Right atrium auricular region (tissue), 2 donors: ENCODE measurements around the gene HSD17B11. TPM values are rescaled to one million over a fixed set of nuclear protein-coding genes. Genes with fewer than 3 reads are reported as not detected.

Experiments used
- DNase-seq: peaks from one replicate; pipeline ENCODE4 v3.0.0-alpha.2; 2019; ENCODE audit warnings: low spot score
- H3K27ac ChIP-seq, 2 donors: fragments of 200-600 bp; sonication (generic); 1 replicate in 1 of 2; 2 replicates in 1 of 2; pipeline ENCODE4 v1.5.1; 2016 to 2019
- H3K27me3 ChIP-seq, 2 donors: fragments of 200-600 bp; sonication (generic); one replicate each; pipeline versions ENCODE4 v1.5.1 to v1.6.0; 2017 to 2019
- H3K36me3 ChIP-seq: fragments of 200-600 bp; sonication (generic); one replicate; pipeline ENCODE4 v1.5.1; 2016
- H3K4me1 ChIP-seq, 2 donors: fragments of 200-600 bp; sonication (generic); one replicate each; pipeline versions ENCODE4 v1.5.1 to v1.6.0; 2017 to 2019
- H3K4me3 ChIP-seq, 2 donors: fragments of 200-600 bp; sonication (generic); 1 replicate in 1 of 2; 2 replicates in 1 of 2; pipeline ENCODE4 v1.5.1; 2017 to 2019; ENCODE audit warnings: mild to moderate bottlenecking in 1 of 2, moderate library complexity in 1 of 2
- H3K9me3 ChIP-seq, 2 donors: fragments of 200-600 bp; sonication (generic); one replicate each; pipeline ENCODE4 v1.5.1; 2019
- CTCF ChIP-seq, 2 donors: fragments of 200-600 bp; sonication (generic); IDR thresholded peaks; one replicate each; pipeline ENCODE4 v1.5.1; 2019; ENCODE audit warnings: antibody characterized with exemption in 2 of 2
- total RNA-seq, 2 donors: library from RNA; depleted of rRNA; stranded (reverse); fragments of >200 nt; gene quantifications; one replicate each; pipeline ENCODE4 v1.1.0, GENCODE V29; 2016

The HSD17B11 gene
- 10 to 100 TPM; 32.4 to 33.8 TPM for total RNA-seq

DNA sequence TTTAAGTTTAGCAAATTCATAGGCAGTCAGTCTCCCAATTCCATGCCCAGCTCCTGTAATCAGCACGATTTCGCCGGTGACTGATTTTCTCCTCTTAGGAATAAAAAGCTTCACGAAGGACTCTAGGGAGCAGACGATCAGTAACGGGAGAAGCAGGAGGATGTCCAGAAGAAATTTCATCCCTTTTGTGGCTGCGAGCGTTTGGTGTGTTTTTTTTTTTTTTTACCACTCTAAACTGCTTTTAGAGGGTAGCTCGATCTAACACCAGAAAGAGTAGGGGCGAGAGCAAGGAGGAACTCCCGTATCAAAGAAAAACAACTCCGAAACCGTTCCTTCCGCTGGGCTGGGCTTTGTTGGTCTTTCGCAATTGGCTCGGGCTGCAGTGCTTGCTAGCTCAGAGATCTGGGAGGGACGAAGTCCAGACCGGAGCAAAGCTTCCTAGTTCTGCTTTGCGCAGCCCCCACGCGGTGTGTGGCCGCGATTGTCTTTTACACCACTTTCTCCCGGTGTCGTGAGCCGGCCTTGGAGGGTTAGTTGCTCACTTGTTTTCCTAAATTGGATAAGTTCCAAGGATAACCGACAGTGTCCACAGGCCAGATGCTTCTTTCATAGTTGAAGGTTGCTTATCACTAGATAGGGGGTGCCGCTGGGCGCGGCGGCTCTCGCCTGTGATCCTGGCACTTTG is at the start of gene HSD17B11:
TSS of gene HSD17B11 (minus strand) at position 298 of the 685 bp plus-strand sequence. CDS start at position 180, 118 bp downstream.
- Histone ChIP-seq H3K27ac (peak within 1 kb of the TSS; percentile 82 to 87), H3K9me3 (peaks cover 0 to 3% of the 10 kb centered on the region in 2 donors), H3K4me1 (peaks cover 0 to 10% of the 10 kb centered on the region in 2 donors), H3K4me3 (peak within 1 kb of the TSS; percentile 52 to 63), H3K36me3 (no peaks in the 10 kb centered on the region), H3K27me3 (no peaks in the 10 kb centered on the region)
- TF ChIP-seq CTCF (IDR thresholded peaks at IDR 0.05) = peak in 1 of 2 donors; percentile 49
- peak; percentile 95 for DNase-seq

- no peak for DNase-seq
- Histone ChIP-seq H3K27me3 (no peaks in the 10 kb centered on the region), H3K4me3 (no peak overlapping the region), H3K36me3 (peaks cover 10% of the 10 kb centered on the region), H3K4me1 (no peaks in the 10 kb centered on the region), H3K9me3 (no peaks in the 10 kb centered on the region), H3K27ac (no peak overlapping the region)
- TF ChIP-seq CTCF (IDR thresholded peaks at IDR 0.05) = no peak
These were observed 42.4 kb upstream of the HSD17B11 start for GRCh38 chr4:87433342-87433741.

DNA sequence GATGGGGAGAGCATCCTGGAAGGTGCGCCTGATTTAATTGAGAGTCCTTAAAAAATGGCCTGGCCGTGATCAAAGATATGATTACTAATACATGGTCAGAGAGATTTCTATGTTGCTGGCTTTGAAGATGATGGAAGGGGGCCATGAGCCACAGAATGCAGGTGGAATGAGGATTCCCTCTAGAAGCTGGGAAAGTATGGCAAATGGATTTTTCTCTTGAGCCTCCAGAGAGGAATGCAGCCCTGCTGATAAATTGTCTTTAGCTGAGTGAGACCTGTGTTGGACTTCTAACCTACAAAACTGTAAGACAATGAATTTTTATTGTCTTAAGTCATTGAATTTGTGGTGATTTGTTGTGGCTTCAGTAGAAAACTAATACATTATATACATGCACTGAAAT is 39.0 kb upstream of the HSD17B11 start:
- Histone ChIP-seq H3K4me1 (peaks cover 0 to 1% of the 10 kb centered on the region in 2 donors), H3K27me3 (no peaks in the 10 kb centered on the region), H3K27ac (no peak overlapping the region), H3K9me3 (no peaks in the 10 kb centered on the region), H3K36me3 (no peaks in the 10 kb centered on the region), H3K4me3 (no peak overlapping the region)
- DNase-seq = no peak
- no peak for TF ChIP-seq CTCF (IDR thresholded peaks at IDR 0.05)

DNA sequence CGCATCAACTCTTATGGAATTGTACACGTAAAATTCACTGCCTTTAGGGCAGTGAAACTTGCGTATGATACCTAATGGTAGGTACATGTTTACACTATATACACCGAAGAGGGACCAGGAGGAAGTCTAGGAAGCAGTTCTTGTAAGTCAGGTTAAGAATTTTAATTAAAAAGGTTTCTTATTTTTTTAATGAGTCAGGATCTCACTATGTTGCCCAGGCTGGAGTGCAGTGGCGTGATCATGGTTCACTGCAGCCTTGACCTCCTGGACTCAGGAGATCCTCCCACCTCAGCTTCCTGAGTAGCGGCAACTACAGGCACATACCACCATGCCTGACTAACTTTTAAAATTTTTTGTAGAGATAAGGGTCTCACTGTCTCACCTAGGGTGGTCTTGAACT is 38.0 kb upstream of the HSD17B11 start:
- no peak overlapping the region for H3K4me3 ChIP-seq
- TF ChIP-seq CTCF (IDR thresholded peaks at IDR 0.05) = no peak
- DNase-seq = no peak

GRCh38 chr4:87427518-87427868 is 36.5 kb upstream of the HSD17B11 start:
- Histone ChIP-seq H3K4me3 (no peak overlapping the region), H3K9me3 (no peaks in the 10 kb centered on the region), H3K36me3 (no peaks in the 10 kb centered on the region), H3K27ac (no peak overlapping the region), H3K4me1 (peaks cover 0 to 19% of the 10 kb centered on the region in 2 donors), H3K27me3 (no peaks in the 10 kb centered on the region)
- DNase-seq = no peak
- TF ChIP-seq CTCF (IDR thresholded peaks at IDR 0.05) = no peak

More for the DNA sequence above, 38.0 kb upstream of the HSD17B11 start:
- Histone ChIP-seq H3K36me3 (no peaks in the 10 kb centered on the region), H3K27ac (no peak overlapping the region), H3K9me3 (no peaks in the 10 kb centered on the region), H3K4me1 (peaks cover 0 to 9% of the 10 kb centered on the region in 2 donors), H3K27me3 (no peaks in the 10 kb centered on the region)
